IPS-NIHi7 (cell line): ENCODE measurements around the gene HOXA5.
A peak's percentile ranks its signal among the peaks of the same experiment; 100 is the strongest.

ENCODE experiments used
- DNase-seq: peaks from one replicate; pipeline ENCODE4 v3.0.0; 2012; ENCODE audit warnings: mixed read lengths; ENCODE audit errors: extremely low spot score

Gene HOXA5

GRCh38 chr7:27095897-27096767 lies 47.3 kb downstream of the HOXA5 start, which contains the start of gene HOXA1:
HOXA1 (minus strand) TSS chr7:27096000; CDS start chr7:27095912, 88 bp downstream.
- peak; percentile 79 for DNase-seq

- no peak for DNase-seq
Observed at GRCh38 chr7:27095050-27095896, 48.2 kb downstream of the HOXA5 start.

GRCh38 chr7:27094304-27095049 lies 49.0 kb downstream of the HOXA5 start:
- no peak for DNase-seq

- DNase-seq: no peak
Observed at GRCh38 chr7:27093184-27093895, 50.1 kb downstream of the HOXA5 start.

- DNase-seq: no peak
Observed at GRCh38 chr7:27092819-27093110, 50.7 kb downstream of the HOXA5 start.

- peak; percentile 52 for DNase-seq
Observed at GRCh38 chr7:27091941-27092818, 51.3 kb downstream of the HOXA5 start.

- DNase-seq: no peak
Observed at GRCh38 chr7:27091105-27091504, 52.4 kb downstream of the HOXA5 start.
